Right lobe of liver (tissue), 6 donors: ENCODE results near the gene ACER1. TPM values are rescaled to one million over a fixed set of nuclear protein-coding genes. Genes with fewer than 3 reads are reported as not detected.
"Not testable (repeated sequence)": the region's sequence is repeated elsewhere in the genome, so short reads cannot be mapped to it uniquely, and the experiment has no call there.

ENCODE experiments used
- ATAC-seq, 4 donors: fragments of 200-7000 bp; cut with Tn5 transposase; one replicate each; pipeline ENCODE4 v1.9.1; 2020; ENCODE audit warnings: mild to moderate bottlenecking in 4 of 4, moderate library complexity in 4 of 4
- DNase-seq, 3 donors: peaks; one replicate each; pipeline ENCODE4 v3.0.0-alpha.2; 2020
- H3K27ac ChIP-seq, 3 donors: fragments of 200-600 bp; one replicate each; pipeline ENCODE4 v1.8.0; 2022
- H3K27me3 ChIP-seq, 2 donors: fragments of 200-600 bp; one replicate each; pipeline ENCODE4 v1.8.0; 2022
- H3K36me3 ChIP-seq, 4 donors: fragments of 200-600 bp; sonication (generic) in 1 of 4; one replicate each; pipeline versions ENCODE4 v1.5.1 to v1.8.0; 2017 to 2022; ENCODE audit warnings: control low read depth in 1 of 4
- H3K4me1 ChIP-seq, 4 donors: fragments of 200-600 bp; sonication (generic) in 1 of 4; one replicate each; pipeline versions ENCODE4 v1.5.1 to v1.8.0; 2017 to 2022; ENCODE audit warnings: control low read depth in 1 of 4
- H3K4me3 ChIP-seq, 3 donors: fragments of 200-600 bp; one replicate each; pipeline ENCODE4 v1.8.0; 2022
- H3K9me3 ChIP-seq, 4 donors: fragments of 200-600 bp; sonication (generic) in 1 of 4; one replicate each; pipeline versions ENCODE4 v1.5.1 to v1.8.0; 2017 to 2022; ENCODE audit warnings: control low read depth in 1 of 4
- CTCF ChIP-seq, 4 donors: fragments of 200-600 bp in 3 of 4; fragments of 450-650 bp in 1 of 4; IDR thresholded peaks; one replicate each; pipeline versions ENCODE4 v1.5.1 to v1.8.0; 2016 to 2022; ENCODE audit warnings: antibody characterized with exemption in 4 of 4, mild to moderate bottlenecking in 2 of 4
- POLR2A ChIP-seq: fragments of 450-650 bp; IDR thresholded peaks from one replicate; pipeline ENCODE4 v1.6.1; 2017; ENCODE audit warnings: antibody characterized with exemption, mild to moderate bottlenecking
- WGBS: methylation state at CpG from one replicate; pipeline ENCODE4 v1.1.6; 2018; ENCODE audit warnings: low coverage, low lambda C conversion rate; ENCODE audit not compliant: insufficient coverage; ENCODE audit errors: missing lambda C conversion rate; 5-methylcytosine and 5-hydroxymethylcytosine counted together
- intact Hi-C, 2 donors: fragments of 100-400 bp; cut with DNase I; formaldehyde crosslinking; loops; one replicate each; pipeline versions ENCODE4 v1.11.2 to v1.14.1; 2022
- total RNA-seq, 6 experiments: library from RNA; depleted of rRNA in 2 of 6; stranded (reverse); fragments of >200 nt in 2 of 6; fragmentation: NEBNext Ultra II Directional in 3 of 6; extraction: Animal tissue kit (Norgen Biotek cat#: 25700) in 3 of 6; gene quantifications; one replicate each; pipeline versions ENCODE4 v1.1.0 to v1.2.4, GENCODE V29; 2016 to 2023
- donor health status: DM: no; HTN: yes; CAD: no.
- donor health status: DM: no; HTN: no; CAD: no.
- donor health status: DM: no; HTN: no; CAD: no.
- donor health status: DM: no; HTN: yes; CAD: no.
- donor health status: DM: no; HTN: yes; CAD: no.

Gene ACER1
- total RNA-seq, 6 experiments from 2014 or later: 0.48 TPM; not detected in 5

- intact Hi-C loops: no loop called here
- Histone ChIP-seq H3K27me3 (no peaks in the 10 kb centered on the region), H3K27ac (no peak overlapping the region), H3K4me1 (peaks cover 0 to 8% (median 3%) of the 10 kb centered on the region in 4 donors), H3K36me3 (peaks cover 0 to 5% (median 0%) of the 10 kb centered on the region in 4 donors), H3K9me3 (no peaks in the 10 kb centered on the region), H3K4me3 (no peak overlapping the region)
- DNase-seq (peak in 1 of 3 donors; percentile 22), ATAC-seq (no peak)
- TF ChIP-seq POLR2A: no peak
- TF ChIP-seq CTCF (IDR thresholded peaks at IDR 0.05): no peak
- WGBS: 73% methylated on average over 5 of the region's 5 CpGs
Measured at GRCh38 chr19:6359568-6360341, 26.3 kb upstream of the ACER1 start.

GRCh38 chr19:6358003-6358402 is 24.6 kb upstream of the ACER1 start:
- WGBS: 68% methylated on average over 4 of the region's 9 CpGs
- ATAC-seq (no peak), DNase-seq (peak in 1 of 3 donors; percentile 35)
- TF ChIP-seq POLR2A (no peak), CTCF (IDR thresholded peaks at IDR 0.05) (no peak)
- H3K27me3 ChIP-seq: no peaks in the 10 kb centered on the region
- intact Hi-C loops: no loop called here
- H3K4me3 ChIP-seq: no peak overlapping the region
- H3K4me1 ChIP-seq: peaks cover 0 to 8% (median 3%) of the 10 kb centered on the region in 4 donors
- no peak overlapping the region for H3K27ac ChIP-seq
- H3K9me3 ChIP-seq: no peaks in the 10 kb centered on the region
- H3K36me3 ChIP-seq: no peaks in the 10 kb centered on the region

GRCh38 chr19:6357174-6357573 is 23.8 kb upstream of the ACER1 start:
- Histone ChIP-seq H3K4me1 (no peaks in the 10 kb centered on the region), H3K27me3 (no peaks in the 10 kb centered on the region), H3K27ac (no peak overlapping the region), H3K4me3 (no peak overlapping the region), H3K36me3 (no peaks in the 10 kb centered on the region), H3K9me3 (no peaks in the 10 kb centered on the region)
- ATAC-seq (no peak), DNase-seq (peak in 1 of 3 donors; percentile 22)
- 41% methylated on average over 5 of the region's 14 CpGs for WGBS
- intact Hi-C loops: no loop called here
- TF ChIP-seq POLR2A (no peak), CTCF (IDR thresholded peaks at IDR 0.05) (no peak)

- 95% methylated on average over 7 of the region's 46 CpGs for WGBS
- not testable (repeated sequence) for DNase-seq
Measured at GRCh38 chr19:6355321-6356040, 22.1 kb upstream of the ACER1 start.

GRCh38 chr19:6354098-6354674 is 20.8 kb upstream of the ACER1 start:
- TF ChIP-seq CTCF (IDR thresholded peaks at IDR 0.05): peak in 3 of 4 donors; percentile 46 to 47 (median 46)
- TF ChIP-seq POLR2A: no peak
- Histone ChIP-seq H3K4me3 (no peak overlapping the region), H3K27me3 (no peaks in the 10 kb centered on the region), H3K4me1 (no peaks in the 10 kb centered on the region), H3K36me3 (no peaks in the 10 kb centered on the region), H3K9me3 (no peaks in the 10 kb centered on the region), H3K27ac (no peak overlapping the region)
- no peak for DNase-seq
- 44% methylated on average over 4 of the region's 4 CpGs for WGBS
- intact Hi-C loops: no loop called here
- no peak for ATAC-seq

More at GRCh38 chr19:6355321-6356040, 22.1 kb upstream of the ACER1 start:
- intact Hi-C loops, H3K36me3 ChIP-seq, ATAC-seq, H3K4me3 ChIP-seq, H3K27me3 ChIP-seq, H3K4me1 ChIP-seq, H3K9me3 ChIP-seq, H3K27ac ChIP-seq: not testable (repeated sequence)
